C4-2B (cell line): ENCODE measurements around the gene RIMS1.
A peak's percentile ranks its signal among the peaks of the same experiment; 100 is the strongest.

ENCODE experiments used
- ZFX ChIP-seq: fragments of 450-650 bp; IDR thresholded peaks from 2 replicates; pipeline ENCODE4 v1.6.1; 2017
- TF ChIP-seq, protein P1 (sequence below): fragments of 450-650 bp; conservative IDR thresholded peaks from 2 replicates; pipeline ENCODE4 v1.5.1; 2017; ENCODE audit warnings: mild to moderate bottlenecking

DNA sequence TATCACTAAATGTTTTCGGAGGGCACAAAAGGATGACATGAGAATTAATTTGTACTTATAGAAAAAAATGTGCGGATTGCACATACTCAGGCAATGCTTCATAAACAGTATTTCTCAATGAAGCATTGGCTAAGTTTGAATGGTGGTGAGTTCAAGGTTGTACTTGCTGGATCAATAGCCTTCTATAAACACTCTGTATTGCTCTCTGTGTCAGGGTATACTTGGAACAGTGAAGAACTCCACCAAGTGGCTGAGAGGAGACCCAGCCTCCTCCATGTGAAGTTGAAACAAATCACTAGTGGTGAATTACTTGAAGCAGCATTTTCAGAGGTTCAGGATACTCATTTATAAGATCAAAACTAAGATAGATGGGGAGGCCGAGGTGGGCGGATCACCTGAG, 360.6 kb downstream of the RIMS1 start:
- TF ChIP-seq ZFX = no peak
- TF ChIP-seq, protein P1, sequence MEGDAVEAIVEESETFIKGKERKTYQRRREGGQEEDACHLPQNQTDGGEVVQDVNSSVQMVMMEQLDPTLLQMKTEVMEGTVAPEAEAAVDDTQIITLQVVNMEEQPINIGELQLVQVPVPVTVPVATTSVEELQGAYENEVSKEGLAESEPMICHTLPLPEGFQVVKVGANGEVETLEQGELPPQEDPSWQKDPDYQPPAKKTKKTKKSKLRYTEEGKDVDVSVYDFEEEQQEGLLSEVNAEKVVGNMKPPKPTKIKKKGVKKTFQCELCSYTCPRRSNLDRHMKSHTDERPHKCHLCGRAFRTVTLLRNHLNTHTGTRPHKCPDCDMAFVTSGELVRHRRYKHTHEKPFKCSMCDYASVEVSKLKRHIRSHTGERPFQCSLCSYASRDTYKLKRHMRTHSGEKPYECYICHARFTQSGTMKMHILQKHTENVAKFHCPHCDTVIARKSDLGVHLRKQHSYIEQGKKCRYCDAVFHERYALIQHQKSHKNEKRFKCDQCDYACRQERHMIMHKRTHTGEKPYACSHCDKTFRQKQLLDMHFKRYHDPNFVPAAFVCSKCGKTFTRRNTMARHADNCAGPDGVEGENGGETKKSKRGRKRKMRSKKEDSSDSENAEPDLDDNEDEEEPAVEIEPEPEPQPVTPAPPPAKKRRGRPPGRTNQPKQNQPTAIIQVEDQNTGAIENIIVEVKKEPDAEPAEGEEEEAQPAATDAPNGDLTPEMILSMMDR = peak; percentile 12
